Measurements from ENCODE around the gene ABLIM3. TPM values are rescaled to one million over a fixed set of nuclear protein-coding genes. Genes with fewer than 3 reads are reported as not detected.

ABLIM3 gene
- total and polyA plus RNA-seq, 9 of the 15 experiments (the other 6 are each of a cell fraction or from before 2014, with no cell fraction given), result 0.03 to 0.38 (median 0.11) TPM

DNA sequence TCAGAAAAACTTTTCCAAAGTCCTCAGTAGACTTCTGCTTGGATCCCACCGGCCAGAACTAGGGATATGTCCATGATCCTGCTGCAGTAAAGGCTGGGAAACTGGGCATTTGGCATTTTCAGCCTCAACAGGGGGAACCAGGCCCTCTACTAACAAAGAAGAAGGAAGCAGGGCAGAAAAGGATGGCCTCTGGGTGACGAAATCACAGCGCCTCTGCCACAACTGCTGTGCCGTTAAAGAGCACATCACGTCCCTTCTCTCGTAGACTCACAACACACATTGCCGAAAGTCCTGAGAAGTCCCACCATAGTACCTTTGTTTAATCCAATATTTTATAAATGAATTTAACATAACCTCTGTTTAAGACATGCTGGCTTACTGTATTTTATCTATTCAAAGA is 120.0 kb downstream of the ABLIM3 start:
- no peak for FAIRE-seq
- no peaks in the 10 kb centered on the region for H3K79me2 ChIP-seq (ENCODE audit: control insufficient read depth, insufficient read depth, low read length)
- intact Hi-C loops (cut with micrococcal nuclease) (loop anchor here (10.0 kb wide), 1 partner anchor 306 kb away; no protein-coding TSS in a partner anchor), in situ Hi-C loops (cut with MboI) (loop anchor here (25.0 kb wide), 1 partner anchor 824 kb away; no protein-coding TSS in a partner anchor)
- H2AFZ ChIP-seq (ENCODE audit: low read depth, low read length), result no peak overlapping the region
- H3K36me3 ChIP-seq (ENCODE audit: control insufficient read depth, insufficient read depth, low read length), result no peaks in the 10 kb centered on the region
- no peaks in the 10 kb centered on the region for H3K9me3 ChIP-seq (replicated peaks; ENCODE audit: control insufficient read depth, insufficient read depth, low read depth, low read length)
- TF ChIP-seq CEBPG (CRISPR knock-in tag; IDR thresholded peaks at IDR 0.05) (no peak), CEBPG (tag; conservative IDR thresholded peaks at IDR 0.05 in 1 of 2, IDR thresholded peaks at IDR 0.05 in 1 of 2) (0 out of 4 replicates have a peak, but pooled peaks of 1 of the 2 experiments have one; percentile 21)
- TF ChIP-seq, protein P1, sequence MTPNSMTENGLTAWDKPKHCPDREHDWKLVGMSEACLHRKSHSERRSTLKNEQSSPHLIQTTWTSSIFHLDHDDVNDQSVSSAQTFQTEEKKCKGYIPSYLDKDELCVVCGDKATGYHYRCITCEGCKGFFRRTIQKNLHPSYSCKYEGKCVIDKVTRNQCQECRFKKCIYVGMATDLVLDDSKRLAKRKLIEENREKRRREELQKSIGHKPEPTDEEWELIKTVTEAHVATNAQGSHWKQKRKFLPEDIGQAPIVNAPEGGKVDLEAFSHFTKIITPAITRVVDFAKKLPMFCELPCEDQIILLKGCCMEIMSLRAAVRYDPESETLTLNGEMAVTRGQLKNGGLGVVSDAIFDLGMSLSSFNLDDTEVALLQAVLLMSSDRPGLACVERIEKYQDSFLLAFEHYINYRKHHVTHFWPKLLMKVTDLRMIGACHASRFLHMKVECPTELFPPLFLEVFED (CRISPR knock-in tag; conservative IDR thresholded peaks at IDR 0.05), result no peak
- ATAC-seq, result no peak
- CTCF ChIA-PET (ENCODE audit: low intra/inter-chr PET ratio), result interaction anchor here (0.5 to 0.6 kb wide), 2 partner anchors 150 to 615 kb away, joined by 3 to 5 read pairs; no protein-coding TSS in a partner anchor
- H3K4me2 ChIP-seq (ENCODE audit: insufficient read depth, low read length), result no peak overlapping the region
- no TSS peak for BruUV-seq (replicated peaks)
- DNase-seq (ENCODE audit: extremely low read depth in 1 of 4, low spot score in 3 of 4), result no peak
- no peaks in the 10 kb centered on the region; a peak in 1 of 5 replicates for H3K4me1 ChIP-seq (replicated peaks in 1 of 2; ENCODE audit: control insufficient read depth in 2 of 2, insufficient read depth in 2 of 2, low read length in 2 of 2)
- H3K27ac ChIP-seq (ENCODE audit: extremely low read depth, low read depth, low read length), result no peak overlapping the region
- no peak overlapping the region for H3K4me3 ChIP-seq
- no peak overlapping the region for H3K9ac ChIP-seq (ENCODE audit: insufficient read depth in 1 of 2, low read depth in 2 of 2, low read length in 2 of 2)
- 2% methylated on average over 7 of the region's 7 CpGs for WGBS (ENCODE audit: insufficient coverage, low coverage, missing lambda C conversion rate)
- H3K9me1 ChIP-seq (ENCODE audit: control insufficient read depth, insufficient read depth, low read length), result no peaks in the 10 kb centered on the region
- peaks cover 11 to 40% of the 10 kb centered on the region in 2 experiments; a peak in 3 of 5 replicates for H3K27me3 ChIP-seq (ENCODE audit: control insufficient read depth in 2 of 2, insufficient read depth in 2 of 2, low read length in 2 of 2)
- no peaks in the 10 kb centered on the region for H4K20me1 ChIP-seq (replicated peaks; ENCODE audit: control insufficient read depth, insufficient read depth, low read length)
- POLR2A ChIA-PET, result no interaction called here

DNA sequence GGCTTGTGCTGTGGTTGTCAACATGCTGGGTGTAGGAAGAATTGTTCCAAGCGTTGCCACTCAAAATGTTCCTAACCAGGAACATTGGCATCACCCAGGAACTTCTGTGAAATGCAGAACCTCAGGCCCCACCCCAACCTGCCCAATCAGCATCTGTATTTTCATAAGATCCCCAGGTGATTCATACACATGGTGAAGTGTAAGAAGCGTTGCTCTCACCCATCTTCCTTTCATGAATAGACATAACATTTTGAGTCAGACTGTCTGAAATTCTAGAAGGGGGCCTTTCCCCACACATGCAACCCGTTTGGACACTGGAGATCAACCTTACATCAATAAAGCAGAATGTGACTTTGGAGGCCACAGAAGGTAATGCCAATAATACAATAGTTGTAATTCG is 121.0 kb downstream of the ABLIM3 start:
- WGBS (ENCODE audit: insufficient coverage, low coverage, missing lambda C conversion rate), result 0% methylated on average over 4 of the region's 4 CpGs
- in situ Hi-C loops (cut with MboI), result loop anchor here (25.0 kb wide), 1 partner anchor 825 kb away; no protein-coding TSS in a partner anchor
- no peak for FAIRE-seq
- TF ChIP-seq, protein P2, sequence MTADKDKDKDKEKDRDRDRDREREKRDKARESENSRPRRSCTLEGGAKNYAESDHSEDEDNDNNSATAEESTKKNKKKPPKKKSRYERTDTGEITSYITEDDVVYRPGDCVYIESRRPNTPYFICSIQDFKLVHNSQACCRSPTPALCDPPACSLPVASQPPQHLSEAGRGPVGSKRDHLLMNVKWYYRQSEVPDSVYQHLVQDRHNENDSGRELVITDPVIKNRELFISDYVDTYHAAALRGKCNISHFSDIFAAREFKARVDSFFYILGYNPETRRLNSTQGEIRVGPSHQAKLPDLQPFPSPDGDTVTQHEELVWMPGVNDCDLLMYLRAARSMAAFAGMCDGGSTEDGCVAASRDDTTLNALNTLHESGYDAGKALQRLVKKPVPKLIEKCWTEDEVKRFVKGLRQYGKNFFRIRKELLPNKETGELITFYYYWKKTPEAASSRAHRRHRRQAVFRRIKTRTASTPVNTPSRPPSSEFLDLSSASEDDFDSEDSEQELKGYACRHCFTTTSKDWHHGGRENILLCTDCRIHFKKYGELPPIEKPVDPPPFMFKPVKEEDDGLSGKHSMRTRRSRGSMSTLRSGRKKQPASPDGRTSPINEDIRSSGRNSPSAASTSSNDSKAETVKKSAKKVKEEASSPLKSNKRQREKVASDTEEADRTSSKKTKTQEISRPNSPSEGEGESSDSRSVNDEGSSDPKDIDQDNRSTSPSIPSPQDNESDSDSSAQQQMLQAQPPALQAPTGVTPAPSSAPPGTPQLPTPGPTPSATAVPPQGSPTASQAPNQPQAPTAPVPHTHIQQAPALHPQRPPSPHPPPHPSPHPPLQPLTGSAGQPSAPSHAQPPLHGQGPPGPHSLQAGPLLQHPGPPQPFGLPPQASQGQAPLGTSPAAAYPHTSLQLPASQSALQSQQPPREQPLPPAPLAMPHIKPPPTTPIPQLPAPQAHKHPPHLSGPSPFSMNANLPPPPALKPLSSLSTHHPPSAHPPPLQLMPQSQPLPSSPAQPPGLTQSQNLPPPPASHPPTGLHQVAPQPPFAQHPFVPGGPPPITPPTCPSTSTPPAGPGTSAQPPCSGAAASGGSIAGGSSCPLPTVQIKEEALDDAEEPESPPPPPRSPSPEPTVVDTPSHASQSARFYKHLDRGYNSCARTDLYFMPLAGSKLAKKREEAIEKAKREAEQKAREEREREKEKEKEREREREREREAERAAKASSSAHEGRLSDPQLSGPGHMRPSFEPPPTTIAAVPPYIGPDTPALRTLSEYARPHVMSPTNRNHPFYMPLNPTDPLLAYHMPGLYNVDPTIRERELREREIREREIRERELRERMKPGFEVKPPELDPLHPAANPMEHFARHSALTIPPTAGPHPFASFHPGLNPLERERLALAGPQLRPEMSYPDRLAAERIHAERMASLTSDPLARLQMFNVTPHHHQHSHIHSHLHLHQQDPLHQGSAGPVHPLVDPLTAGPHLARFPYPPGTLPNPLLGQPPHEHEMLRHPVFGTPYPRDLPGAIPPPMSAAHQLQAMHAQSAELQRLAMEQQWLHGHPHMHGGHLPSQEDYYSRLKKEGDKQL (CRISPR knock-in tag; IDR thresholded peaks at IDR 0.05; ENCODE audit: borderline replicate concordance), result no peak
- no peak for TF ChIP-seq CREM (IDR thresholded peaks at IDR 0.05; ENCODE audit: low read depth)
- no peak for TF ChIP-seq HSF4 (CRISPR knock-in tag; IDR thresholded peaks at IDR 0.05; ENCODE audit: borderline replicate concordance)

More for the DNA sequence above, 121.0 kb downstream of the ABLIM3 start:
- Histone ChIP-seq H3K4me2 (ENCODE audit: insufficient read depth, low read length) (no peak overlapping the region), H3K27ac (ENCODE audit: extremely low read depth, low read depth, low read length) (no peak overlapping the region), H3K36me3 (ENCODE audit: control insufficient read depth, insufficient read depth, low read length) (no peaks in the 10 kb centered on the region), H3K4me3 (no peak overlapping the region), H3K79me2 (ENCODE audit: control insufficient read depth, insufficient read depth, low read length) (no peaks in the 10 kb centered on the region), H3K9ac (ENCODE audit: insufficient read depth in 1 of 2, low read depth in 2 of 2, low read length in 2 of 2) (no peak overlapping the region), H3K27me3 (ENCODE audit: control insufficient read depth in 2 of 2, insufficient read depth in 2 of 2, low read length in 2 of 2) (peaks cover 11 to 46% of the 10 kb centered on the region in 2 experiments; a peak in 3 of 5 replicates), H3K9me3 (replicated peaks; ENCODE audit: control insufficient read depth, insufficient read depth, low read depth, low read length) (no peaks in the 10 kb centered on the region), H3K9me1 (ENCODE audit: control insufficient read depth, insufficient read depth, low read length) (no peaks in the 10 kb centered on the region), H4K20me1 (replicated peaks; ENCODE audit: control insufficient read depth, insufficient read depth, low read length) (no peaks in the 10 kb centered on the region), H2AFZ (ENCODE audit: low read depth, low read length) (no peak overlapping the region), H3K4me1 (replicated peaks in 1 of 2; ENCODE audit: control insufficient read depth in 2 of 2, insufficient read depth in 2 of 2, low read length in 2 of 2) (no peaks in the 10 kb centered on the region; a peak in 2 of 5 replicates)
- POLR2A ChIA-PET, result no interaction called here
- ATAC-seq (no peak), DNase-seq (ENCODE audit: extremely low read depth in 1 of 4, low spot score in 3 of 4) (no peak)
- CTCF ChIA-PET (ENCODE audit: low intra/inter-chr PET ratio), result no interaction called here
- no TSS peak for BruUV-seq (replicated peaks)
- intact Hi-C loops (cut with micrococcal nuclease), result loop anchor here (10.0 kb wide), 1 partner anchor 308 kb away; no protein-coding TSS in a partner anchor

Data from K562 (cell line).